Measurements from ENCODE around the gene EGFL7. TPM values are rescaled to one million over a fixed set of nuclear protein-coding genes. Genes with fewer than 3 reads are reported as not detected.
A peak's percentile ranks its signal among the peaks of the same experiment; 100 is the strongest.

The EGFL7 gene
- total RNA-seq, 1 experiment from 2014 or later: 38.0 TPM

GRCh38 chr9:136719195-136719880 lies 56.6 kb downstream of the EGFL7 start:
- H2AK5ac ChIP-seq (ENCODE audit: insufficient read length, low read length): no peak overlapping the region
- H3K36me3 Mint-ChIP-seq (ENCODE audit: insufficient read depth in 1 of 3, low read depth in 3 of 3): peaks cover 10 to 23% (median 14%) of the 10 kb centered on the region in 3 experiments; a peak in 6 of 7 replicates
- no peak overlapping the region for H3K4me3 Mint-ChIP-seq

More at GRCh38 chr9:136719195-136719880, 56.6 kb downstream of the EGFL7 start:
- Histone ChIP-seq H4K8ac (replicated peaks; ENCODE audit: insufficient read length, low read depth, low read length) (no peak overlapping the region), H2BK15ac (ENCODE audit: low read depth, low read length) (no peak overlapping the region), H2BK12ac (ENCODE audit: insufficient read length, low read depth, low read length) (no peak overlapping the region), H3K23me2 (ENCODE audit: insufficient read length, low read depth, low read length, poor library complexity, severe bottlenecking) (no peaks in the 10 kb centered on the region), H2BK20ac (ENCODE audit: low read depth, low read length, poor library complexity, severe bottlenecking) (no peak overlapping the region), H2AFZ (ENCODE audit: low read length) (no peak overlapping the region), H3K27me3 (ENCODE audit: insufficient read depth, low read length) (no peaks in the 10 kb centered on the region), H4K20me1 (ENCODE audit: control insufficient read depth, insufficient read depth, insufficient read length) (no peaks in the 10 kb centered on the region), H2BK120ac (ENCODE audit: low read depth, low read length, poor library complexity, severe bottlenecking) (no peak overlapping the region), H3K18ac (ENCODE audit: insufficient read length, low read depth, low read length) (no peak overlapping the region), H4K5ac (ENCODE audit: insufficient read length, low read depth, low read length) (no peak overlapping the region), H3K14ac (ENCODE audit: insufficient read depth, low read length) (no peak overlapping the region), H3T11ph (ENCODE audit: low read length) (no peak overlapping the region), H4K91ac (ENCODE audit: insufficient read length, low read depth, low read length) (no peak overlapping the region), H3K56ac (ENCODE audit: insufficient read length, low read depth, low read length) (no peak overlapping the region), H3K4me2 (ENCODE audit: insufficient read depth, insufficient read length, low read length) (no peak overlapping the region), H3K79me2 (ENCODE audit: insufficient read depth, low read length) (no peaks in the 10 kb centered on the region), H3K9me3 (ENCODE audit: control insufficient read depth, low read depth, low read length) (no peaks in the 10 kb centered on the region), H3K23ac (ENCODE audit: insufficient read length, low read depth, low read length) (no peak overlapping the region), H3K4ac (ENCODE audit: low read depth, low read length) (no peak overlapping the region), H2BK5ac (ENCODE audit: insufficient read length, low read length) (no peak overlapping the region), H3K79me1 (ENCODE audit: insufficient read depth, low read depth, low read length, poor library complexity, severe bottlenecking) (peaks cover 2% of the 10 kb centered on the region), H3K27ac (ENCODE audit: insufficient read length, low read depth, low read length) (no peak overlapping the region), H3K4me1 (ENCODE audit: insufficient read depth, low read length) (no peaks in the 10 kb centered on the region), H3K9ac (ENCODE audit: extremely low read depth, insufficient read length, low read length) (no peak overlapping the region)
- Mint-ChIP-seq H3K27ac (no peak overlapping the region), H3K9me3 (no peaks in the 10 kb centered on the region; a peak in 1 of 5 replicates), H3K4me1 (peaks cover 3 to 6% of the 10 kb centered on the region in 2 experiments; a peak in 2 of 4 replicates), H3K27me3 (ENCODE audit: low read depth) (no peaks in the 10 kb centered on the region; the same call in 1 of the 2 replicates)
- no peak for TF ChIP-seq CTCF (conservative IDR thresholded peaks at IDR 0.05)
- peak; percentile 39 for DNase-seq
- WGBS (ENCODE audit: extremely low coverage, insufficient read length, low lambda C conversion rate): no CpG with 5 or more reads among the region's 24 CpGs

All from H9 (cell line).